Thymus (tissue), 11 donors: ENCODE results near the gene NDUFA8. TPM values are rescaled to one million over a fixed set of nuclear protein-coding genes. Genes with fewer than 3 reads are reported as not detected.
"Not testable (repeated sequence)": the region's sequence is repeated elsewhere in the genome, so short reads cannot be mapped to it uniquely, and the experiment has no call there.

Experiments
- DNase-seq, 9 donors: peaks; one replicate each; pipeline ENCODE4 v3.0.0-alpha.2; 2013; ENCODE audit warnings: low spot score in 9 of 9, low read depth in 6 of 9, missing footprints in 1 of 9
- H3K27ac ChIP-seq, 2 donors: one replicate each; pipeline ENCODE4 v1.5.1; 2013; ENCODE audit warnings: control low read depth in 1 of 2, low read depth in 1 of 2, low read length in 1 of 2, mild to moderate bottlenecking in 1 of 2, moderate library complexity in 1 of 2
- H3K27me3 ChIP-seq, 2 donors: one replicate each; pipeline ENCODE4 v1.5.1; 2013; ENCODE audit warnings: low read length in 1 of 2; ENCODE audit not compliant: control insufficient read depth in 2 of 2, insufficient read depth in 1 of 2
- H3K36me3 ChIP-seq, 2 donors: one replicate each; pipeline ENCODE4 v1.5.1; 2013; ENCODE audit warnings: low read length in 1 of 2, mild to moderate bottlenecking in 1 of 2, moderate library complexity in 1 of 2; ENCODE audit not compliant: control insufficient read depth in 2 of 2, insufficient read depth in 2 of 2
- H3K4me1 ChIP-seq, 2 donors: one replicate each; pipeline ENCODE4 v1.5.1; 2013; ENCODE audit warnings: low read length in 2 of 2; ENCODE audit not compliant: control insufficient read depth in 2 of 2, insufficient read depth in 2 of 2
- H3K4me3 ChIP-seq, 2 donors: one replicate each; pipeline ENCODE4 v1.5.1; 2013; ENCODE audit warnings: low read length in 2 of 2, control low read depth in 1 of 2, mild to moderate bottlenecking in 1 of 2
- H3K9me3 ChIP-seq, 2 donors: one replicate each; pipeline ENCODE4 v1.5.1; 2013; ENCODE audit warnings: low read length in 1 of 2, mild to moderate bottlenecking in 1 of 2; ENCODE audit not compliant: control insufficient read depth in 2 of 2, insufficient read depth in 1 of 2
- WGBS: extraction: QIAGEN DNeasy Blood & Tissue Kit; methylation state at CpG from one replicate; pipeline ENCODE4 v1.1.7; 2013; 5-methylcytosine and 5-hydroxymethylcytosine counted together
- polyA plus RNA-seq: library from polyadenylated mRNA; stranded (reverse); fragments of 200-250 nt; gene quantifications from one replicate; pipeline ENCODE4 v1.2.3, GENCODE V29; 2013
- total RNA-seq: library from RNA; stranded (reverse); fragments of 120-200 nt; gene quantifications from one replicate; pipeline ENCODE4 v1.2.4, GENCODE V29; 2013
- donor health status: healthy.

Gene NDUFA8
- total and polyA plus RNA-seq, 2 donors, result 42.8 to 55.9 TPM

DNA sequence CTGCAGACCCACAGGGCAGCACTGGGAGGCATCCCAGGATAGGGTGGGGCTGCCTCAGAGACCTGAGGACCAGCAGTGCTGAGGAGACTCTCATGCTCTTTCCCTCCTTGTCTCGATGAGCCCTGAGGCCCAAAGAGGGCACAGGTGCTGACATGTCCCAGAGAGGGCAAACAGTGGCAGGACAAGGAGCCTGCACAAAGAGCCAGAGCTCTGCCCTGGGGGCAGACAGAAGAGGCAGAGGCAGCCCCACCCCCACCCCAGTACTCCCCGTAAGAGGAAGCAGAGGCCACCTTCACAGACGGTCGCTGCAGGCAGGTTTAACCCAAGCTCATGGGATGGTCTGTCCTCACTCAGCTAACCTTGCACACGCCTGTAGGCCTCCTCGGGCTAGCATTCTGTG is 37.1 kb downstream of the NDUFA8 start:
- Histone ChIP-seq H3K9me3 (peaks cover 0 to 3% of the 10 kb centered on the region in 2 donors), H3K4me1 (peaks cover 0 to 7% of the 10 kb centered on the region in 2 donors)
- WGBS, result 50% methylated on average over 6 of the region's 6 CpGs

GRCh38 chr9:122121931-122122330 is 37.6 kb downstream of the NDUFA8 start:
- peaks cover 15 to 30% of the 10 kb centered on the region in 2 donors for H3K27me3 ChIP-seq
- no peak for DNase-seq
- H3K36me3 ChIP-seq, result no peaks in the 10 kb centered on the region
- H3K27ac ChIP-seq, result no peak overlapping the region
- WGBS, result 97% methylated on average over 6 of the region's 6 CpGs
- H3K4me3 ChIP-seq, result no peak overlapping the region
- peaks cover 0 to 7% of the 10 kb centered on the region in 2 donors for H3K4me1 ChIP-seq
- H3K9me3 ChIP-seq, result peaks cover 0 to 3% of the 10 kb centered on the region in 2 donors

More for the DNA sequence above, 37.1 kb downstream of the NDUFA8 start:
- no peak overlapping the region for H3K27ac ChIP-seq
- no peak overlapping the region for H3K4me3 ChIP-seq
- no peaks in the 10 kb centered on the region for H3K36me3 ChIP-seq
- no peak for DNase-seq
- peaks cover 20 to 35% of the 10 kb centered on the region in 2 donors for H3K27me3 ChIP-seq

GRCh38 chr9:122121391-122121790 is 38.2 kb downstream of the NDUFA8 start:
- DNase-seq, result no peak
- Histone ChIP-seq H3K4me3 (no peak overlapping the region), H3K9me3 (peaks cover 0 to under 1% of the 10 kb centered on the region in 2 donors), H3K36me3 (no peaks in the 10 kb centered on the region), H3K27me3 (peaks cover 9 to 24% of the 10 kb centered on the region in 2 donors), H3K27ac (no peak overlapping the region), H3K4me1 (peaks cover 0 to 7% of the 10 kb centered on the region in 2 donors)
- 96% methylated on average over 10 of the region's 10 CpGs for WGBS

DNA sequence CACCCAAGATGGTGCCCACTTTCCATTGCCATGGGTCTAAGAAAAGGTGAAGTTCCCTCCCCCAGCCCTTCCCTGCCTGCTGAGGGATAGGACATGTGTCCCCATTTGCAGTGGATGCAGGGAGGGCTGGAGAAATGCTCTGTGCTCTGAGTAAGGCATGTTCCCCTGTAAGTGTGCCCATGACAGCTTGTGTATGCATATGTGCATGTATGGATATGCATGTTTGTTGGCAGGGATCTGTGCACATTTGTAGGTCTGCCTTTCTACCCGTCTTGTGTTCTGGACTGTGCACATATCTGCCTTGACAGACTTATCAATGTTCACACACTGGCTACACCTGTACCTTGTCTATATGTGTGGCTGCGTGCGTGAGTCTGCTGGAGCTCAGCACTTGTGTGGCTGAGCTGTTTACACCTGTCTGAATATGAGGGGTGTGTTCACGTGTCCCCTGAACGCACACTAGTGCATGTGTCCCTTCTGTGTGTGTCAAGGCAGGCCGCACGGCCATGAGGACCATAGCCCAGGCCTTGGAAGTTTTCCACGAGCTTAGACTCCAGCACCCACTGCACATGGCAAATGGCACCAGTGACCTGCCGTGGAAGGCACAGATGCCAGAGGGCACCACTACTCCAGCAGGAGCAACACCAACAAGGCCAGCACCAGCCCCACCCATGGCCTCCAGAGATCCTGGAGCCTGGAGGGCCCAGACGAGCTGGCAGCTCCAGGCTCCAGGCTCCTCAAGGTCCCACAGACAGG is 39.1 kb downstream of the NDUFA8 start:
- no peak for DNase-seq

GRCh38 chr9:122119721-122120120 is 39.9 kb downstream of the NDUFA8 start:
- H3K27me3 ChIP-seq, result peaks cover 0 to 19% of the 10 kb centered on the region in 2 donors
- no peaks in the 10 kb centered on the region for H3K36me3 ChIP-seq
- no peak for DNase-seq
- no peak overlapping the region for H3K27ac ChIP-seq
- peaks cover 0 to 7% of the 10 kb centered on the region in 2 donors for H3K4me1 ChIP-seq
- no peak overlapping the region for H3K4me3 ChIP-seq
- WGBS, result 97% methylated on average over 5 of the region's 5 CpGs
- no peaks in the 10 kb centered on the region for H3K9me3 ChIP-seq

More for the DNA sequence above, 39.1 kb downstream of the NDUFA8 start:
- no peak overlapping the region for H3K27ac ChIP-seq
- WGBS, result 86% methylated on average over 10 of the region's 10 CpGs
- peaks cover 3 to 20% of the 10 kb centered on the region in 2 donors for H3K27me3 ChIP-seq
- H3K4me3 ChIP-seq, result no peak overlapping the region
- peaks cover 0 to 7% of the 10 kb centered on the region in 2 donors for H3K4me1 ChIP-seq
- no peaks in the 10 kb centered on the region for H3K36me3 ChIP-seq
- H3K9me3 ChIP-seq, result no peaks in the 10 kb centered on the region

DNA sequence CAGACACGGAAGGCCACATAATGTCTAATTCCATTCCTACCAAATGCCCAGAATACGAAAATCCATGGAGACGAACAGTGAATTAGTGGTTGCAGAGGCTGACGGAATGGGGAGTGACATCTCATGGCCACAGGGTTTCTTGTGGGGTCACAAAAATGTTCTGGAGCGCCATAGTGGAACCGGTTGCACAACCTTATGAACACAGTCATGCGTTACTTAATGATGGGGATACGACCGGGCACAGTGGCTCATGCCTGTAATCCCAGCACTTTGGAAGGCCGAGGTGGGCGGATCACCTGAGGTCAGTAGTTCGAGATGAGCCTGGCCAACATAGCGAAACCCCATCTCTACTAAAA is 40.4 kb downstream of the NDUFA8 start:
- WGBS, result 96% methylated on average over 13 of the region's 13 CpGs
- DNase-seq, result no peak
- peaks cover 0 to 13% of the 10 kb centered on the region in 2 donors for H3K27me3 ChIP-seq
- H3K27ac ChIP-seq, result no peak overlapping the region
- H3K9me3 ChIP-seq, result no peaks in the 10 kb centered on the region
- no peak overlapping the region for H3K4me3 ChIP-seq
- no peaks in the 10 kb centered on the region for H3K36me3 ChIP-seq
- peaks cover 0 to 7% of the 10 kb centered on the region in 2 donors for H3K4me1 ChIP-seq

DNA sequence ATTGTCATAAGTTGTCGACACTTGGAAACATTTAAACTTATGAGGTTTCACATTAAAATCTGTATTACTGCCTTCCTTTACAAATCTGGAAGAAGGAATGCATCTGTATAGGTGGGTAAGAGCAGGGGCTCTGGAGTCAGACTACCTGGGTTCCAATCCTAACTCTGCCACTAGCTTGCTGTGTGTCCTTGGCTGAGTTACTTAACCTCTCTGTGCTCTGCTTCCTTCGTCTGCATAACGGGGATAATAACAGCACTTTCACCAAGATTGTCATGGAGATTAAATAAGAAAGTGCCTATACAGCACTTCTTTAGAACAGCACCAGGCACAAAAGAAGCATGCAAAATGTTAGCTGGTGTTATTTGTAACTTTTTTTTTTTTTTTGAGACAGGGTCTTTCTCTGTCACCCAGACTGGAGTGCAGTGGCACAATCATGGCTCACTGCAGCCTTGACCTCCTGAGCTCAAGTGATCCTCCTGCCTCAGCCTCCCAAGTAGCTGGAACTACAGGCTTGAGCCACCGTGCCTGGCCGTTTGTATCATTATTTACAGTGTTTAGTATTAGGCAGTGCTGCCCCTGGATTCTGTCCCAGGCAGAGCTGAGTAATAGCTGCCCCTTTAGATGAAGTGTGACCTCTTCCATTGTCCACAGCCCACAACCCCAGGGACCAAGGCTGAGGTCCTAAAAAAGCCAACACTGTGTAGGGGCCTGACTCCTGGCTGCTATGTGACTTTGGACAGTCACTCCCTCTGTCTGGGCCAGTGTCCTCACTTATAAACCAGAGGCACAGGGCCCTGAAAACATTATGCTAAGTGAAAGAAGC is 41.0 kb downstream of the NDUFA8 start:
- no peaks in the 10 kb centered on the region for H3K36me3 ChIP-seq
- no peak for DNase-seq
- H3K27ac ChIP-seq, result no peak overlapping the region
- H3K4me1 ChIP-seq, result peaks cover 0 to 7% of the 10 kb centered on the region in 2 donors
- 93% methylated on average over 5 of the region's 5 CpGs for WGBS
- H3K27me3 ChIP-seq, result peaks cover 0 to 11% of the 10 kb centered on the region in 2 donors
- H3K9me3 ChIP-seq, result no peaks in the 10 kb centered on the region
- H3K4me3 ChIP-seq, result no peak overlapping the region

DNA sequence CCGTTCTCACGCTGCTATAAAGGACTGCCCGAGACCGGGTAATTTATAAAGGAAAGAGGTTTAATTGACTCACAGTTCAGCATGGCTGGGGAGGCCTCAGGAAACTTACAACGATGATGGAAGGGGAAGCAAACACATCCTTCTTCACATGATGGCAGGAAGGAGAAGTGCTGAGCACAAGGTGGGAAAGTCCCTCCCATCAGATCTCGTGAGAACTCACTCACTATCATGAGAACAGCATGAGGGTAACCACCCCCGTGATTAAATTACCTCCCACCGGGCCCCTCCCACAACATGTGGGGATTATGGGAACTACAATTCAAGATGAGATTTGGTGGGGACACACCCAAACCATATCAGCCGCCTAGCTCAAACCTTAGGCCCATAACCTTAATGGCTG is 42.3 kb downstream of the NDUFA8 start:
- WGBS, result 78% methylated on average over 9 of the region's 9 CpGs
- H3K27me3 ChIP-seq, result peaks cover 0 to 11% of the 10 kb centered on the region in 2 donors
- not testable (repeated sequence) for DNase-seq, H3K36me3 ChIP-seq, H3K4me3 ChIP-seq, H3K9me3 ChIP-seq, H3K4me1 ChIP-seq, H3K27ac ChIP-seq
